Neural cell (in vitro differentiated cells): ENCODE results near the gene LOXHD1.

ENCODE experiments used
- EP300 ChIP-seq: fragments of 450-650 bp; conservative IDR thresholded peaks from 2 replicates; pipeline ENCODE4 v1.6.1; 2014; ENCODE audit warnings: antibody characterized with exemption, mild to moderate bottlenecking, moderate library complexity; ENCODE audit not compliant: poor library complexity, severe bottlenecking
- EZH2 ChIP-seq: fragments of 200-600, 300-800 bp; shearing (Covaris generic), sonication (generic); IDR thresholded peaks from 2 replicates; pipeline ENCODE4 v1.6.1; 2014; ENCODE audit warnings: antibody characterized with exemption, low read length, borderline replicate concordance, mild to moderate bottlenecking; ENCODE audit not compliant: insufficient read depth, poor library complexity, severe bottlenecking
- MXI1 ChIP-seq: fragments of 450-650 bp; conservative IDR thresholded peaks from 2 replicates; pipeline ENCODE4 v1.6.1; 2014; ENCODE audit warnings: antibody characterized with exemption, mild to moderate bottlenecking; ENCODE audit not compliant: poor library complexity, severe bottlenecking
- POLR2AphosphoS5 ChIP-seq: IDR thresholded peaks from 2 replicates; pipeline ENCODE4 v1.6.1; 2012
- RAD21 ChIP-seq: fragments of 450-650 bp; conservative IDR thresholded peaks from 2 replicates; pipeline ENCODE4 v1.6.1; 2014; ENCODE audit warnings: antibody characterized with exemption, mild to moderate bottlenecking, moderate library complexity
- SMC3 ChIP-seq: fragments of 450-650 bp; conservative IDR thresholded peaks from 2 replicates; pipeline ENCODE4 v1.6.1; 2014; ENCODE audit warnings: antibody characterized with exemption, mild to moderate bottlenecking, moderate library complexity; ENCODE audit not compliant: poor library complexity
- TAF1 ChIP-seq: IDR thresholded peaks from 2 replicates; pipeline ENCODE4 v1.6.1; 2012; ENCODE audit warnings: low read depth
- TF ChIP-seq, protein P1 (sequence below): fragments of 450-650 bp; IDR thresholded peaks from 2 replicates; pipeline ENCODE4 v1.5.1; 2014; ENCODE audit warnings: antibody characterized with exemption, mild to moderate bottlenecking, moderate library complexity; ENCODE audit not compliant: poor library complexity, severe bottlenecking

DNA sequence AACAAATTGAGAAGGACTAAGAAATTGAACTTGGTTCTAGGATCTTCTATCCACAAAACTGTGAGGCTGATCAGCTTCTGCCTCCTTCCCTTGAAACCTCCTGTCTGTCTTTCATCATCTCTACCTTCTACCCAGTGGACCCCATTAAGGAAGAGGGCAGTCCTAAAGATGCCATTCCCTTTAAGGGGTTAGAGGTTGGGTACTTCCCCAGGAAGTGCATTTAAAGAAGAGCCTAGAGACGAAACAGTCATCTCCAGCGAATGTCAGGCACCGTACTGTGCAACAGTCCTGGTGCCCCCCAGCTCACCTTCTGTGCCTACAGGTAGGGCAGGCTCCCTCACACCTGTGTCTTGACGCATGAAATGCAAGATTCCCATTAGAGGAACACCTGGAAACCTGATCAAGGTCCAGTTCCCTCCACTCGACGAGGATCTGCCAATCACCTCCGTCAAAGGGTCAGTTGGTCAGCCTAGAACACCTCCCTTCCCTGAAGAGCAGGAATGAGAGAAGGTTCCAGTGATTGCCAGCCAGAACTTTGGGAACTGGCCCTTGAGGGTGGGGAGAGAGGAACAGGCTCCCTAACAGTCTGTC is 20.9 kb downstream of the LOXHD1 start:
- TF ChIP-seq EZH2 (no peak), MXI1 (no peak), POLR2AphosphoS5 (no peak), SMC3 (no peak), TAF1 (no peak), EP300 (no peak), RAD21 (no peak)
- TF ChIP-seq, protein P1, sequence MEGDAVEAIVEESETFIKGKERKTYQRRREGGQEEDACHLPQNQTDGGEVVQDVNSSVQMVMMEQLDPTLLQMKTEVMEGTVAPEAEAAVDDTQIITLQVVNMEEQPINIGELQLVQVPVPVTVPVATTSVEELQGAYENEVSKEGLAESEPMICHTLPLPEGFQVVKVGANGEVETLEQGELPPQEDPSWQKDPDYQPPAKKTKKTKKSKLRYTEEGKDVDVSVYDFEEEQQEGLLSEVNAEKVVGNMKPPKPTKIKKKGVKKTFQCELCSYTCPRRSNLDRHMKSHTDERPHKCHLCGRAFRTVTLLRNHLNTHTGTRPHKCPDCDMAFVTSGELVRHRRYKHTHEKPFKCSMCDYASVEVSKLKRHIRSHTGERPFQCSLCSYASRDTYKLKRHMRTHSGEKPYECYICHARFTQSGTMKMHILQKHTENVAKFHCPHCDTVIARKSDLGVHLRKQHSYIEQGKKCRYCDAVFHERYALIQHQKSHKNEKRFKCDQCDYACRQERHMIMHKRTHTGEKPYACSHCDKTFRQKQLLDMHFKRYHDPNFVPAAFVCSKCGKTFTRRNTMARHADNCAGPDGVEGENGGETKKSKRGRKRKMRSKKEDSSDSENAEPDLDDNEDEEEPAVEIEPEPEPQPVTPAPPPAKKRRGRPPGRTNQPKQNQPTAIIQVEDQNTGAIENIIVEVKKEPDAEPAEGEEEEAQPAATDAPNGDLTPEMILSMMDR, result no peak
